Mammary epithelial cell (primary cell): ENCODE measurements around the gene GGACT.

Source experiments
- EZH2 ChIP-seq: IDR thresholded peaks from 2 replicates; pipeline ENCODE4 v1.6.1; 2012; ENCODE audit warnings: low read length, inconsistent platforms, borderline replicate concordance
- TF ChIP-seq, protein P1 (sequence below), 2 donors: IDR thresholded peaks in 1 of 2; conservative IDR thresholded peaks in 1 of 2; 2 replicates each; pipeline ENCODE4 v1.5.1; 2011 to 2012; ENCODE audit warnings: inconsistent platforms in 2 of 2, low read length in 2 of 2, mild to moderate bottlenecking in 2 of 2, control low read depth in 1 of 2, low read depth in 1 of 2; ENCODE audit not compliant: insufficient read depth in 1 of 2; ENCODE audit errors: extremely low read depth in 1 of 2

DNA sequence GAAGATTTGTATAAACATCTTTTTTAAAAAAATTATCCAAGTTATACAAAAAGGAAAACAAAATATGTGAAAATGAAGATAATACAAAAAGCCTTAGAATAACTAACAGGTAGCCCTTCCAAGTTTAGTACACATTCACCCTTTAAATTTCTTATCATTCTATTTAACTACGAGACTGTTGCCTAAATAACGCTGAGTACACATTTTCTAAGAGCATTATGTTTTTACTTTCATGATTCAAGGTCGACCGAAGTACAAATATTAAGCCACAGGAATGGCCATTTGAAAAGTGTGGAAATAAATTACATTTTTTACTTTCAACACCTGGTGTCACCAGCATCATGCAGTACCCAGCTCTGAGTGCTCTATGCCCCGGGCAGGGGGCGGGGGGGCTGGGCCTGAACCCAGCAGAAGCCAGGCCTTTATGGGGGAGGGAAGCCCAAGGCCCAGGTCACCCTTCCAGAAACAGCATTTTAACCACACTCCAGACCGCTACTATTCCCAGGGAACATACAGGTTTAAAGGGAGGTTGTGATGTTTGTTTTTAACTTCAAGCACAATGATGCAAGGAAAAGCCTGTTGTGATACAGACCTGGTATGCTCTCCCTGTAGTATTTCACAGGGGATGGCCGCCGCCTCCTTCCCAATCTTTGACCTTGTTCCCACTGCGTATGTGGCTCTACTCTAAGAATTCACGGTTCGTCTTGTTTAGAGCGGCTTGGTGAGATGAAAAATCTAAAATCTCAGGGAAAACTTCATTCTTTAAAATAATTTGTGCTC is 24.0 kb downstream of the GGACT start:
- TF ChIP-seq, protein P1, sequence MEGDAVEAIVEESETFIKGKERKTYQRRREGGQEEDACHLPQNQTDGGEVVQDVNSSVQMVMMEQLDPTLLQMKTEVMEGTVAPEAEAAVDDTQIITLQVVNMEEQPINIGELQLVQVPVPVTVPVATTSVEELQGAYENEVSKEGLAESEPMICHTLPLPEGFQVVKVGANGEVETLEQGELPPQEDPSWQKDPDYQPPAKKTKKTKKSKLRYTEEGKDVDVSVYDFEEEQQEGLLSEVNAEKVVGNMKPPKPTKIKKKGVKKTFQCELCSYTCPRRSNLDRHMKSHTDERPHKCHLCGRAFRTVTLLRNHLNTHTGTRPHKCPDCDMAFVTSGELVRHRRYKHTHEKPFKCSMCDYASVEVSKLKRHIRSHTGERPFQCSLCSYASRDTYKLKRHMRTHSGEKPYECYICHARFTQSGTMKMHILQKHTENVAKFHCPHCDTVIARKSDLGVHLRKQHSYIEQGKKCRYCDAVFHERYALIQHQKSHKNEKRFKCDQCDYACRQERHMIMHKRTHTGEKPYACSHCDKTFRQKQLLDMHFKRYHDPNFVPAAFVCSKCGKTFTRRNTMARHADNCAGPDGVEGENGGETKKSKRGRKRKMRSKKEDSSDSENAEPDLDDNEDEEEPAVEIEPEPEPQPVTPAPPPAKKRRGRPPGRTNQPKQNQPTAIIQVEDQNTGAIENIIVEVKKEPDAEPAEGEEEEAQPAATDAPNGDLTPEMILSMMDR (conservative IDR thresholded peaks at IDR 0.05 in 1 of 2, IDR thresholded peaks at IDR 0.05 in 1 of 2; ENCODE audit: extremely low read depth in 1 of 2, insufficient read depth in 1 of 2, low read depth in 1 of 2, low read length in 2 of 2) = no peak
- TF ChIP-seq EZH2 = no peak
